Loucy (cell line): Measurements from ENCODE around the gene KRT14.
"Not testable (repeated sequence)": the region's sequence is repeated elsewhere in the genome, so short reads cannot be mapped to it uniquely, and the experiment has no call there.

ENCODE experiments used
- EZH2phosphoT487 ChIP-seq: fragments of 200-600 bp; IDR thresholded peaks from 2 replicates; pipeline ENCODE4 v1.6.1; 2018; ENCODE audit warnings: antibody characterized with exemption, mild to moderate bottlenecking, moderate library complexity, borderline replicate concordance
- TF ChIP-seq, protein P1 (sequence below): fragments of 200-600 bp; sonication (generic); conservative IDR thresholded peaks from 2 replicates; pipeline ENCODE4 v1.5.1; 2014; ENCODE audit warnings: mild to moderate bottlenecking, antibody characterized with exemption, low read length

DNA sequence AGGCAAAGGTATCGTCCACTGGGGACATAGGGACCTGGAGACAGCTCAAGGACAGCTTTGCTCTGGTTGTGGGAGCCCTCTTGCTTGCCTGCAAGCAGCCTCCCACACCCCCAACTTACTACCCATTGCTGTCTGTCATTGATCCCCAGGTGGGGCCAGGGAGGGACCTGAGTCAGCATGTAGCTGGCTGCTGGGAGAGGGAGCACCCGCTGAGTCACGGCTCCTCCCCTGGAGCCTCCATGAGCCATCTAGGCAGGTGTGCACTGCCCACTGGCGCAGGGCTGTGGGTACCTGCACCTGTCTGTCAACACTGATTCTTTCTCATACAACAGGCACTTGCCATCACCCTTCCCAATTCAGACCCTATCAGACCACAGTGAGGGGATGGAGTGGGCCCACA lies 10.0 kb downstream of the KRT14 start:
- TF ChIP-seq, protein P1, sequence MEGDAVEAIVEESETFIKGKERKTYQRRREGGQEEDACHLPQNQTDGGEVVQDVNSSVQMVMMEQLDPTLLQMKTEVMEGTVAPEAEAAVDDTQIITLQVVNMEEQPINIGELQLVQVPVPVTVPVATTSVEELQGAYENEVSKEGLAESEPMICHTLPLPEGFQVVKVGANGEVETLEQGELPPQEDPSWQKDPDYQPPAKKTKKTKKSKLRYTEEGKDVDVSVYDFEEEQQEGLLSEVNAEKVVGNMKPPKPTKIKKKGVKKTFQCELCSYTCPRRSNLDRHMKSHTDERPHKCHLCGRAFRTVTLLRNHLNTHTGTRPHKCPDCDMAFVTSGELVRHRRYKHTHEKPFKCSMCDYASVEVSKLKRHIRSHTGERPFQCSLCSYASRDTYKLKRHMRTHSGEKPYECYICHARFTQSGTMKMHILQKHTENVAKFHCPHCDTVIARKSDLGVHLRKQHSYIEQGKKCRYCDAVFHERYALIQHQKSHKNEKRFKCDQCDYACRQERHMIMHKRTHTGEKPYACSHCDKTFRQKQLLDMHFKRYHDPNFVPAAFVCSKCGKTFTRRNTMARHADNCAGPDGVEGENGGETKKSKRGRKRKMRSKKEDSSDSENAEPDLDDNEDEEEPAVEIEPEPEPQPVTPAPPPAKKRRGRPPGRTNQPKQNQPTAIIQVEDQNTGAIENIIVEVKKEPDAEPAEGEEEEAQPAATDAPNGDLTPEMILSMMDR: not testable (repeated sequence)
- not testable (repeated sequence) for TF ChIP-seq EZH2phosphoT487
